CD4-positive, alpha-beta T cell treated with Interleukin-6 for 4 hours (primary cell): Measurements from ENCODE around the gene PTPRN2.

ENCODE experiments used
- DNase-seq: peaks from one replicate; pipeline ENCODE4 v3.0.0-alpha.2; 2020; ENCODE audit warnings: mixed read lengths

Gene PTPRN2

GRCh38 chr7:158143196-158144120 is 444.2 kb downstream of the PTPRN2 start:
- no peak for DNase-seq

- DNase-seq, result no peak
Measured at GRCh38 chr7:158142657-158143056, 445.0 kb downstream of the PTPRN2 start.

- no peak for DNase-seq
Measured at GRCh38 chr7:158141806-158142518, 445.7 kb downstream of the PTPRN2 start.

GRCh38 chr7:158141221-158141582 is 446.4 kb downstream of the PTPRN2 start:
- no peak for DNase-seq

- DNase-seq, result no peak
Measured at GRCh38 chr7:158140538-158141220, 446.9 kb downstream of the PTPRN2 start.

GRCh38 chr7:158139499-158139898 is 448.1 kb downstream of the PTPRN2 start:
- no peak for DNase-seq

- DNase-seq, result no peak
Measured at GRCh38 chr7:158138329-158138597, 449.4 kb downstream of the PTPRN2 start.

GRCh38 chr7:158137516-158138328 is 449.9 kb downstream of the PTPRN2 start:
- DNase-seq, result no peak

- no peak for DNase-seq
Measured at GRCh38 chr7:158135931-158136330, 451.7 kb downstream of the PTPRN2 start.

- no peak for DNase-seq
Measured at GRCh38 chr7:158134824-158135223, 452.8 kb downstream of the PTPRN2 start.

- no peak for DNase-seq
Measured at GRCh38 chr7:158133515-158134271, 453.9 kb downstream of the PTPRN2 start.

GRCh38 chr7:158133057-158133456 is 454.6 kb downstream of the PTPRN2 start:
- DNase-seq, result no peak

GRCh38 chr7:158130023-158130409 is 457.6 kb downstream of the PTPRN2 start:
- no peak for DNase-seq

- no peak for DNase-seq
Measured at GRCh38 chr7:158129037-158130022, 458.3 kb downstream of the PTPRN2 start.

- DNase-seq, result no peak
Measured at GRCh38 chr7:158128572-158128971, 459.1 kb downstream of the PTPRN2 start.

- DNase-seq, result no peak
Measured at GRCh38 chr7:158127241-158127640, 460.4 kb downstream of the PTPRN2 start.

- no peak for DNase-seq
Measured at GRCh38 chr7:158126661-158127060, 461.0 kb downstream of the PTPRN2 start.

- no peak for DNase-seq
Measured at GRCh38 chr7:158125721-158126120, 461.9 kb downstream of the PTPRN2 start.

GRCh38 chr7:158125091-158125490 is 462.5 kb downstream of the PTPRN2 start:
- DNase-seq, result no peak

GRCh38 chr7:158124671-158125079 is 462.9 kb downstream of the PTPRN2 start:
- DNase-seq, result no peak

- no peak for DNase-seq
Measured at GRCh38 chr7:158123753-158124152, 463.9 kb downstream of the PTPRN2 start.
